ENCODE data around the gene FBLN2. TPM values are rescaled to one million over a fixed set of nuclear protein-coding genes. Genes with fewer than 3 reads are reported as not detected.

FBLN2 gene
- polyA plus RNA-seq, 1 donor (not counting 4 experiments of a cell fraction or from before 2014, with no cell fraction given) = 0.72 TPM

GRCh38 chr3:13565581-13566452 is 16.9 kb downstream of the FBLN2 start:
- FAIRE-seq = no peak
- H3K79me2 ChIP-seq (ENCODE audit: control insufficient read depth, insufficient read depth, low read length) = no peaks in the 10 kb centered on the region
- no peak overlapping the region for H3K4me3 ChIP-seq (ENCODE audit: control insufficient read depth in 2 of 3, extremely low read depth in 1 of 3, insufficient read depth in 2 of 3, low read depth in 1 of 3, low read length in 3 of 3)
- H4K20me1 ChIP-seq (ENCODE audit: control insufficient read depth, extremely low read depth, insufficient read depth, low read length) = no peaks in the 10 kb centered on the region
- no peaks in the 10 kb centered on the region for H3K9me3 ChIP-seq (ENCODE audit: control insufficient read depth, low read depth, low read length)
- TF ChIP-seq EZH2 (IDR thresholded peaks at IDR 0.05; ENCODE audit: low read length) = no peak
- no peak for TF ChIP-seq CTCF (optimal IDR thresholded peaks at IDR 0.05 in 1 of 3, IDR thresholded peaks at IDR 0.05 in 1 of 3, conservative IDR thresholded peaks at IDR 0.05 in 1 of 3; ENCODE audit: extremely low read depth in 1 of 3, insufficient read depth in 2 of 3, low read length in 3 of 3)
- H3K9me1 ChIP-seq (ENCODE audit: control insufficient read depth, extremely low read depth, insufficient read depth, low read length) = no peaks in the 10 kb centered on the region
- no peak overlapping the region for H3K9ac ChIP-seq (ENCODE audit: control insufficient read depth, extremely low read depth, insufficient read depth, low read length)
- no peaks in the 10 kb centered on the region for H3K36me3 ChIP-seq (ENCODE audit: control insufficient read depth in 2 of 2, extremely low read depth in 1 of 2, insufficient read depth in 2 of 2, low read length in 2 of 2)
- no peaks in the 10 kb centered on the region for H3K4me1 ChIP-seq (ENCODE audit: control insufficient read depth, extremely low read depth, insufficient read depth, low read length)
- DNase-seq (ENCODE audit: low read depth, low spot score) = no peak
- dilution Hi-C loops (cut with MboI; ENCODE audit: extremely low pct_ligation_motif_present, low sequenced_read_pairs) = no loop called here
- H3K27ac ChIP-seq (ENCODE audit: control insufficient read depth, insufficient read depth, low read length) = no peak overlapping the region
- peaks cover 7% of the 10 kb centered on the region for H3K27me3 ChIP-seq (ENCODE audit: control insufficient read depth, extremely low read depth, insufficient read depth, low read length)
- no peak overlapping the region for H2AFZ ChIP-seq (ENCODE audit: control insufficient read depth, low read length)
- H3K4me2 ChIP-seq (ENCODE audit: control insufficient read depth, extremely low read depth, insufficient read depth, low read depth, low read length) = no peak overlapping the region

- FAIRE-seq (no peak), DNase-seq (ENCODE audit: low read depth, low spot score) (no peak)
- H3K4me1 ChIP-seq (ENCODE audit: control insufficient read depth, extremely low read depth, insufficient read depth, low read length) = no peaks in the 10 kb centered on the region
- H4K20me1 ChIP-seq (ENCODE audit: control insufficient read depth, extremely low read depth, insufficient read depth, low read length) = no peaks in the 10 kb centered on the region
- H3K4me3 ChIP-seq (ENCODE audit: control insufficient read depth in 2 of 3, extremely low read depth in 1 of 3, insufficient read depth in 2 of 3, low read depth in 1 of 3, low read length in 3 of 3) = no peak overlapping the region
- no peaks in the 10 kb centered on the region for H3K36me3 ChIP-seq (ENCODE audit: control insufficient read depth in 2 of 2, extremely low read depth in 1 of 2, insufficient read depth in 2 of 2, low read length in 2 of 2)
- H3K27ac ChIP-seq (ENCODE audit: control insufficient read depth, insufficient read depth, low read length) = no peak overlapping the region
- no peak overlapping the region for H3K4me2 ChIP-seq (ENCODE audit: control insufficient read depth, extremely low read depth, insufficient read depth, low read depth, low read length)
- no peak overlapping the region for H3K9ac ChIP-seq (ENCODE audit: control insufficient read depth, extremely low read depth, insufficient read depth, low read length)
- no peak overlapping the region for H2AFZ ChIP-seq (ENCODE audit: control insufficient read depth, low read length)
- dilution Hi-C loops (cut with MboI; ENCODE audit: extremely low pct_ligation_motif_present, low sequenced_read_pairs) = no loop called here
- no peaks in the 10 kb centered on the region for H3K79me2 ChIP-seq (ENCODE audit: control insufficient read depth, insufficient read depth, low read length)
- TF ChIP-seq CTCF (optimal IDR thresholded peaks at IDR 0.05 in 1 of 3, IDR thresholded peaks at IDR 0.05 in 1 of 3, conservative IDR thresholded peaks at IDR 0.05 in 1 of 3; ENCODE audit: extremely low read depth in 1 of 3, insufficient read depth in 2 of 3, low read length in 3 of 3) = no peak
- no peak for TF ChIP-seq EZH2 (IDR thresholded peaks at IDR 0.05; ENCODE audit: low read length)
- H3K9me1 ChIP-seq (ENCODE audit: control insufficient read depth, extremely low read depth, insufficient read depth, low read length) = no peaks in the 10 kb centered on the region
- H3K9me3 ChIP-seq (ENCODE audit: control insufficient read depth, low read depth, low read length) = no peaks in the 10 kb centered on the region
- peaks cover 7% of the 10 kb centered on the region for H3K27me3 ChIP-seq (ENCODE audit: control insufficient read depth, extremely low read depth, insufficient read depth, low read length)
These were observed 17.5 kb downstream of the FBLN2 start for GRCh38 chr3:13566453-13566748.

Data from keratinocyte (primary cell).